ENCODE data around the gene RNF217. TPM values are rescaled to one million over a fixed set of nuclear protein-coding genes. Genes with fewer than 3 reads are reported as not detected.

RNF217 gene
- total RNA-seq, 1 donor from 2014 or later = 14.1 TPM

GRCh38 chr6:125004198-125004597 is 42.0 kb downstream of the RNF217 start:
- intact Hi-C loops (cut with micrococcal nuclease) = no loop called here
- Histone ChIP-seq H3K27me3 (ENCODE audit: low read depth) (no peaks in the 10 kb centered on the region), H3K4me3 (no peak overlapping the region), H3K4me1 (peaks cover 44% of the 10 kb centered on the region), H3K36me3 (no peaks in the 10 kb centered on the region), H3K27ac (replicated peaks) (peak overlapping the region; percentile 3), H3K9me3 (replicated peaks) (no peaks in the 10 kb centered on the region)
- DNase-seq = peak; percentile 25
- no peak for TF ChIP-seq CTCF (IDR thresholded peaks at IDR 0.05; ENCODE audit: borderline replicate concordance)

DNA sequence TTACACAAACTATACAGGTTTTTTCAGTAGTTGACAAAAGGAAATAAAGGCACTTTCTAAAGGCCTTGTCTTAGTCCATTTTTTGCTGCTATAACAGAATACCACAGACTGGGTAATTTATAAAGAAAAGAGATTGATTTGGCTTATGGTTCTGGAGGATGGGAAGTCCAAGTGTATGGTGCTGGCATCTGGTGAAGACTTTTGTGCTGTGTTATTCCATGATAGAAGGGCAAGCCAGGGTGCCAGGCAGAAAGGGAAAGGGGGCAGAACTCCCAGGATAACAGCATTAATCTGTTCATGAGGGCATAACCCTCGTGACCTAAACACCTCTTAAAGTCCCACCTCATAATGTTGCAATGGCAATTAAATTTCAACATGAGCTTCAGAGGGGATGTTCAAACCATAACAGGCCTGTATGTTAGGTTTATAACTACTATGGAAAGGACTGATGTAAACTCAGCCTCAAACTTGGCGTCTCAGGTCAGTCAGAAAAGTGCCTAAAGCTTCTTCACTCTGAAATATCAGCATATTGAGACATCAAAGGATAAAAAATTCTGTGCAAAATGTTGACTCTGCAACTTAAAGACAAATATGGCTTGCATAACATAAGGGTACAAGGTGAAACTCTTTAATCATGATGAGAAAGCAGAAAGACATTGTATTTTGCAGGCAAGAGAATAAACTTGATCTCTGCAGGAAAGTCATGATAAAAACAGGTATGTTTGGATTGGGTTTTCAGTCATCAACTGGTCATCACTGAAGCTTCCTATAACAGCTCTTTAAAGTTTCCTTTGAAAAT is 42.8 kb downstream of the RNF217 start:
- no peaks in the 10 kb centered on the region for H3K27me3 ChIP-seq (ENCODE audit: low read depth)
- intact Hi-C loops (cut with micrococcal nuclease) = no loop called here
- H3K4me1 ChIP-seq = peaks cover 47% of the 10 kb centered on the region
- TF ChIP-seq CTCF (IDR thresholded peaks at IDR 0.05; ENCODE audit: borderline replicate concordance) = no peak
- DNase-seq = no peak
- no peak overlapping the region for H3K27ac ChIP-seq (replicated peaks)
- H3K4me3 ChIP-seq = no peak overlapping the region
- no peaks in the 10 kb centered on the region for H3K9me3 ChIP-seq (replicated peaks)
- no peaks in the 10 kb centered on the region for H3K36me3 ChIP-seq

DNA sequence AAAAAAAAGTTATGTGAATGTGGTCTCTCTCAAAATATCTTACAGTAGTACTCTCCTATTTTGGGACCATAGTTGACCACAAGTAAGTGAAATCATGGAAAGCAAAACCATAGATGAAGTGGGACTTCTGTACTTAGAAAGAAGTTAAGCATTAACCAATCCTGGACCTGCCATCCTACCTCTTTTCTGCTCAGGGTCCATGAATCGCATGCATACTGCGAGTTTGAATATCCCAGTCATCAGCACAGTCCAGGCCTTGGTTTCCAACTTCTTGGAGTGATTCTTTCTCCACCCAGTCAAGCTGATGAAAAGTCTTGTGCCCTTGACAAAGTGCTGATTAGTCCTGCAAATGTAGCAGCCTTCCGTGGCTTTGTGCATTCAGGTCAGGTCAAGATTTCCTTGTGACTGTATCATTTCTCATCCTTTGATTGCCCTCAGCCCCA is 46.0 kb downstream of the RNF217 start:
- Histone ChIP-seq H3K4me1 (peaks cover 27% of the 10 kb centered on the region), H3K36me3 (no peaks in the 10 kb centered on the region), H3K4me3 (no peak overlapping the region), H3K9me3 (replicated peaks) (no peaks in the 10 kb centered on the region), H3K27me3 (ENCODE audit: low read depth) (no peaks in the 10 kb centered on the region), H3K27ac (replicated peaks) (no peak overlapping the region)
- no peak for TF ChIP-seq CTCF (IDR thresholded peaks at IDR 0.05; ENCODE audit: borderline replicate concordance)
- intact Hi-C loops (cut with micrococcal nuclease) = no loop called here
- no peak for DNase-seq

DNA sequence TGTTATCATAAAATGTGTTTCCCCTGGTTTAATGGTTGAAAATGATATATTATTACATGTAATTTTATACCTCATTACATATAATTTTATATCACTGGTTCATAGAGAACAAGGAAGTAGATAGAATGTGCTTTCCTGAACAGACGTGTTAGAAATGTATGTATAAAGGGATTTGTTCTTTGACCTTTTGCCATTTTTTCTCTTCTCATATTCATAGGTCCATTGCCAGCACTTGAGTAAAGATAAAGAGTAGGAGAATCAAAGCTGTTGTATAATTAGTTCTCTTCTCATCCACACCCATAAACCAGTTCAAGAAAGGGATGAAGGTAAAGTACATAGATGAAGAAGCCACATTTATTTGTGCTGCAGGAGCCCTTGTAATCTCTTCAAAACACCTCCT is 46.7 kb downstream of the RNF217 start:
- TF ChIP-seq CTCF (IDR thresholded peaks at IDR 0.05; ENCODE audit: borderline replicate concordance) = no peak
- H3K4me1 ChIP-seq = peaks cover 22% of the 10 kb centered on the region
- no peaks in the 10 kb centered on the region for H3K36me3 ChIP-seq
- no peak overlapping the region for H3K27ac ChIP-seq (replicated peaks)
- H3K27me3 ChIP-seq (ENCODE audit: low read depth) = no peaks in the 10 kb centered on the region
- H3K9me3 ChIP-seq (replicated peaks) = no peaks in the 10 kb centered on the region
- intact Hi-C loops (cut with micrococcal nuclease) = no loop called here
- DNase-seq = no peak
- no peak overlapping the region for H3K4me3 ChIP-seq

GRCh38 chr6:125009578-125009977 is 47.3 kb downstream of the RNF217 start:
- TF ChIP-seq CTCF (IDR thresholded peaks at IDR 0.05; ENCODE audit: borderline replicate concordance) = no peak
- intact Hi-C loops (cut with micrococcal nuclease) = no loop called here
- H3K27me3 ChIP-seq (ENCODE audit: low read depth) = no peaks in the 10 kb centered on the region
- no peak overlapping the region for H3K27ac ChIP-seq (replicated peaks)
- H3K4me1 ChIP-seq = peaks cover 23% of the 10 kb centered on the region
- no peaks in the 10 kb centered on the region for H3K9me3 ChIP-seq (replicated peaks)
- no peaks in the 10 kb centered on the region for H3K36me3 ChIP-seq
- no peak overlapping the region for H3K4me3 ChIP-seq
- DNase-seq = no peak
